ES-I3 (cell line): ENCODE data around the gene DOCK10.

Source experiments
- H3K36me3 ChIP-seq: 2 replicates; pipeline ENCODE4 v1.6.1; 2013; ENCODE audit warnings: mild to moderate bottlenecking, low read length, control low read depth, moderate library complexity; ENCODE audit not compliant: insufficient read depth
- H3K4me1 ChIP-seq: 2 replicates; pipeline ENCODE4 v1.6.1; 2013; ENCODE audit warnings: mild to moderate bottlenecking, control low read depth, low read length; ENCODE audit not compliant: insufficient read depth
- H3K9ac ChIP-seq: 2 replicates; pipeline ENCODE4 v1.6.1; 2013; ENCODE audit warnings: low read depth, mild to moderate bottlenecking, low read length, moderate library complexity
- H3K9me3 ChIP-seq: 2 replicates; pipeline ENCODE4 v1.6.1; 2013; ENCODE audit warnings: mild to moderate bottlenecking, low read length, moderate library complexity; ENCODE audit not compliant: control insufficient read depth, insufficient read depth

DOCK10 gene

GRCh38 chr2:224747765-224748164, 294.5 kb downstream of the DOCK10 start:
- H3K4me1 ChIP-seq = no peaks in the 10 kb centered on the region
- H3K36me3 ChIP-seq = no peaks in the 10 kb centered on the region
- no peaks in the 10 kb centered on the region for H3K9me3 ChIP-seq
- no peak overlapping the region for H3K9ac ChIP-seq

DNA sequence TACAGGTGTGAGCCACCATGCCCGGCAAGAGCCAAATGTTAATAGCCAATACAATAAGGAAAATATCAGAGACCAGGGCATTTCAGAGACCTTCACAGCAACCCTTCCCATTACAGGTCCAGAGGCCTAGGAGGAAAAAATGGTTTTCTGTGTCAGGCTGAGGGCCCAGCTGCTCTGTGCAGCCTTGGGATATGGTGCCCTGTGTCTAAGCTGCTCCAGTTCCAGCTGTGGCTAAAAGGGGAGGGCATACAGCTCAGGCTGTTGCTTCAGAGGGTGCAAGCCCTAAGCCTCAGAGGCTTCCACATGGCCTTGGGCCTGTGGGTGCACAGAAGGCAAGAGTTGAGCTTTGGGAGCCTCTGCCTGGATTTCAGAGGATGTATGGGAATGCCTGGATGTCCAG, 306.0 kb downstream of the DOCK10 start:
- no peaks in the 10 kb centered on the region for H3K36me3 ChIP-seq
- H3K9ac ChIP-seq = no peak overlapping the region
- H3K4me1 ChIP-seq = no peaks in the 10 kb centered on the region
- peaks cover 5% of the 10 kb centered on the region; the same call in 1 of the 2 replicates for H3K9me3 ChIP-seq

DNA sequence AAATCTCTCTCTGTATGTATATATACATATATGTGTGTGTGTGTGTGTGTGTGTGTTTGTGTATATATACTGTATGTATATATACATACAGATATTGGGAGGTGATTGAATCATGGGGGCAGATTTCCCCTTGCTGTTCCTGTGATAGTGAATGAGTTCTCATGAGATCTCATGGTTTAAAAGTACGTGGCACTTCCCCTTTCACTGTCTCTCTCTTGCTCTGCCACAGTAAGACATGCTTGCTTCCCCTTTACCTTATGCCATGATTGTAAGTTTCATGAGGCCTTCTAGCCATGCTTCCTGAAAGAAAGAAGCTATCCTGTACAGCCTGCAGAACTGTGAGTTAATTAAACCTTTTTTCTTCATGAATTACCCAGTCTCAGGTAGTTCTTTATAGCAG, 307.3 kb downstream of the DOCK10 start:
- H3K36me3 ChIP-seq = no peaks in the 10 kb centered on the region
- H3K4me1 ChIP-seq = no peaks in the 10 kb centered on the region
- H3K9me3 ChIP-seq = peaks cover 5% of the 10 kb centered on the region; the same call in 1 of the 2 replicates
- no peak overlapping the region for H3K9ac ChIP-seq

DNA sequence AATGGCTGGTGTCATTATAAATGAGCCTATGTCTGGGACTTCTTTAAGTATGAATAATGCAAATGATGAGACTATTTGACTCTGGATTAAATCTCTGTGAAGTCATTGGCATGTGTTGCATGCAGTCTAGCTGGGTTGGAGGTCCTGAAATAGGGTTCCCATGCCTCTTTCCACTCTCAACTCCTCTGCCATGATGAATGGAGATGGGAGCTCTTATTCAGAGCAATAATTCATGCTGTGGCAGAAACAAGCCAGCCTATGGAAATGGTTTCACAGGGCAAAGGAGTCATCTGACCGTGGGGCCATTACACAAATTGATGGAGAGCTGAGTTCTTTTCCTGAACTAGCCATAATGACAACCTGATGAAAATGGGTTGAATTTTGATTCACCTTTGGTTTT, 310.6 kb downstream of the DOCK10 start:
- H3K36me3 ChIP-seq = no peaks in the 10 kb centered on the region
- H3K9ac ChIP-seq = no peak overlapping the region
- no peaks in the 10 kb centered on the region for H3K4me1 ChIP-seq
- H3K9me3 ChIP-seq = peaks cover 5% of the 10 kb centered on the region; the same call in 1 of the 2 replicates

GRCh38 chr2:224729435-224729834, 312.8 kb downstream of the DOCK10 start:
- Histone ChIP-seq H3K9me3 (no peaks in the 10 kb centered on the region), H3K36me3 (no peaks in the 10 kb centered on the region), H3K9ac (no peak overlapping the region), H3K4me1 (no peaks in the 10 kb centered on the region)

DNA sequence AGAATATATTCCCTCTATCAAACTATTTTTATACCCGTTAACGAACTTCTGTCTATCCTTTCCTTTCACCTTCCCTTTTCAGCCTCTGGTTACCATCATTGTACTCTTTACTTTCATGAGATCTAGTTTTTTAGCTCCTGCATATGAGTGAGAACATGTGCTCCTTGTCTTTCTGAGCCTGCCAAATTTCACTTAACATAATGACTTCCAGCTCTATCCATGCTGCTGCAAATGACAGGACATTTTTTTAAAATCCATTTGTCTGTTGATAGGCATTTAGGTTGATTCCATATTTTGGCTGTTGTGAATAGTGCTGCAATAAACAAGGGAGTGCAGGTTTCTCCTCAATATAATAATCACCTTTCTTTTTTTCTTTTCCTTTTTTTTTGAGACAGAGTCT, 317.9 kb downstream of the DOCK10 start:
- H3K4me1 ChIP-seq = no peaks in the 10 kb centered on the region
- H3K9ac ChIP-seq = no peak overlapping the region
- H3K9me3 ChIP-seq = 0 out of 2 replicates have a peak, but pooled peaks cover 5% of the 10 kb centered on the region
- no peaks in the 10 kb centered on the region for H3K36me3 ChIP-seq

GRCh38 chr2:224723586-224724217, 318.6 kb downstream of the DOCK10 start:
- no peaks in the 10 kb centered on the region for H3K4me1 ChIP-seq
- 0 out of 2 replicates have a peak, but pooled peaks cover 5% of the 10 kb centered on the region for H3K9me3 ChIP-seq
- H3K36me3 ChIP-seq = no peaks in the 10 kb centered on the region
- no peak overlapping the region for H3K9ac ChIP-seq

GRCh38 chr2:224722770-224723169, 319.5 kb downstream of the DOCK10 start:
- no peak overlapping the region for H3K9ac ChIP-seq
- no peaks in the 10 kb centered on the region for H3K36me3 ChIP-seq
- H3K9me3 ChIP-seq = 0 out of 2 replicates have a peak, but pooled peaks cover 5% of the 10 kb centered on the region
- no peaks in the 10 kb centered on the region for H3K4me1 ChIP-seq

DNA sequence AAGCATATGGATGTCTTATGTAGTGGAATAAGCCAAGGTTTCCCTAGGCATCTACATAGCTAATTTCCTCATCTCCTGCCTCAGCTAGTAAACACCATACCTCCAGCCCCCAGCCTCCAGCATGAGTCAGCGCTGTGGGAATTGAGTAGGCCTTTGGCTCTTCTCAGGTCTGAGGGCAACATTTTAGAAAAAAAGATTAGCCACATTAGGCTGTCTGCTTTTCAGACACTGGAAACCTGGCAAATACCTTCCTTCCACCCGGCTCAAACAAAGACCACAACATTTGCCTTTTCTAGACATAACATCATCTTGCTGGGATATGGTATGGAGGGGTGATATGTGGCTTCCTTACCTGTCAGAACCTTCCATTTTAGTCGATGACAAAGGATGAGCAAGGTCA, 320.0 kb downstream of the DOCK10 start:
- Histone ChIP-seq H3K4me1 (no peaks in the 10 kb centered on the region), H3K9me3 (0 out of 2 replicates have a peak, but pooled peaks cover 5% of the 10 kb centered on the region), H3K9ac (no peak overlapping the region), H3K36me3 (no peaks in the 10 kb centered on the region)

DNA sequence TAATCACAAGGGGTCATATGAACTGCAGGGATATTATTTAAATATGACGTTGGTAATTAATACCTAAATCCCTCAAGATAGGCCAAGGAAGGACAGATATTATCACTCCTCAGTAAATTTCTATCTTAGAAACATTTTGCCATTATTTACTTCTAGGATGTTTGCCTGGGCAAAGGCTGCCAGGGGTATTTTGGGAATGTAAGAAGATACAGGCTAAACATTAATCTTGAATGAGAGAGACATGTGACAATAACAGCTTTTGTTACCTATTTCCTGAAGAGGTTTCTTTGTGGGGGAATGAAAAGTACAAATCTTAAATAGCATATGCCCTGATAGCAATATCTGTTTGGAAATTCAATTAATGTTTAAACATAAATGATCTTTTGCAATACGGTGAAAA, 325.3 kb downstream of the DOCK10 start:
- Histone ChIP-seq H3K9ac (no peak overlapping the region), H3K9me3 (0 out of 2 replicates have a peak, but pooled peaks cover 5% of the 10 kb centered on the region), H3K36me3 (no peaks in the 10 kb centered on the region), H3K4me1 (no peaks in the 10 kb centered on the region)

GRCh38 chr2:224716201-224716600, 326.1 kb downstream of the DOCK10 start, which contains the start of gene CCDC195:
Gene CCDC195 (minus strand): TSS chr2:224716365. CDS start chr2:224716365, 0 bp downstream.
- Histone ChIP-seq H3K36me3 (no peaks in the 10 kb centered on the region), H3K4me1 (no peaks in the 10 kb centered on the region), H3K9ac (no peak within 1 kb of the TSS), H3K9me3 (0 out of 2 replicates have a peak, but pooled peaks cover 5% of the 10 kb centered on the region)
